HG02981 (cell line): ENCODE measurements around the gene CCNB2.

ENCODE experiments used
- ATAC-seq: cut with Tn5 transposase; IDR thresholded peaks from one replicate; pipeline ENCODE4 v1.9.1; 2021; ENCODE audit warnings: mild to moderate bottlenecking, moderate library complexity; ENCODE audit not compliant: unreplicated experiment

The CCNB2 gene

GRCh38 chr15:59165726-59166125, 60.8 kb downstream of the CCNB2 start:
- ATAC-seq = no peak

- ATAC-seq = no peak
These were observed 61.2 kb downstream of the CCNB2 start for GRCh38 chr15:59166166-59166565.

- ATAC-seq = no peak
These were observed 61.8 kb downstream of the CCNB2 start for GRCh38 chr15:59166601-59167265.

- ATAC-seq = no peak
These were observed 63.6 kb downstream of the CCNB2 start for GRCh38 chr15:59168536-59168935.

- no peak for ATAC-seq
These were observed 64.3 kb downstream of the CCNB2 start for GRCh38 chr15:59169251-59169708.

GRCh38 chr15:59170295-59171066, 65.5 kb downstream of the CCNB2 start:
- ATAC-seq = no peak

GRCh38 chr15:59171067-59171397, 66.1 kb downstream of the CCNB2 start:
- ATAC-seq = no peak

GRCh38 chr15:59172289-59172901, 67.4 kb downstream of the CCNB2 start:
- no peak for ATAC-seq

GRCh38 chr15:59173194-59173593, 68.2 kb downstream of the CCNB2 start:
- ATAC-seq = no peak

- no peak for ATAC-seq
These were observed 69.3 kb downstream of the CCNB2 start for GRCh38 chr15:59174151-59174834.
